Suprapubic skin (tissue), 4 donors: ENCODE measurements around the gene GSK3A. TPM values are rescaled to one million over a fixed set of nuclear protein-coding genes. Genes with fewer than 3 reads are reported as not detected.

Experiments used
- DNase-seq, 2 donors: peaks; one replicate each; pipeline ENCODE4 v3.0.0-alpha.2; 2019; ENCODE audit warnings: low spot score in 2 of 2
- H3K27ac ChIP-seq: fragments of 200-600 bp; sonication (generic); one replicate; pipeline ENCODE4 v1.5.1; 2019
- H3K27me3 ChIP-seq: fragments of 200-600 bp; sonication (generic); one replicate; pipeline ENCODE4 v1.5.1; 2019
- H3K36me3 ChIP-seq: fragments of 200-600 bp; sonication (generic); one replicate; pipeline ENCODE4 v1.5.1; 2019
- H3K4me1 ChIP-seq: fragments of 200-600 bp; sonication (generic); one replicate; pipeline ENCODE4 v1.5.1; 2019
- H3K4me3 ChIP-seq: fragments of 200-600 bp; sonication (generic); one replicate; pipeline ENCODE4 v1.5.1; 2019; ENCODE audit warnings: mild to moderate bottlenecking
- H3K9me3 ChIP-seq: fragments of 200-600 bp; sonication (generic); one replicate; pipeline ENCODE4 v1.5.1; 2019
- CTCF ChIP-seq, 2 donors: fragments of 200-600 bp in 1 of 2; fragments of 450-650 bp in 1 of 2; sonication (generic) in 1 of 2; IDR thresholded peaks; one replicate each; pipeline ENCODE4 v1.5.1; 2016 to 2019; ENCODE audit warnings: antibody characterized with exemption in 2 of 2, mild to moderate bottlenecking in 1 of 2, moderate library complexity in 1 of 2
- EP300 ChIP-seq: sonication (generic); formaldehyde crosslinking; IDR thresholded peaks from one replicate; pipeline ENCODE4 v1.6.1; 2017; ENCODE audit warnings: antibody characterized with exemption
- POLR2A ChIP-seq, 2 donors: fragments of 450-650 bp; IDR thresholded peaks; one replicate each; pipeline ENCODE4 v1.6.1; 2017; ENCODE audit warnings: antibody characterized with exemption in 2 of 2, mild to moderate bottlenecking in 2 of 2, moderate library complexity in 2 of 2
- POLR2AphosphoS5 ChIP-seq, 3 donors: sonication (generic); formaldehyde crosslinking; IDR thresholded peaks; one replicate each; pipeline ENCODE4 v1.6.1; 2017; ENCODE audit warnings: antibody characterized with exemption in 3 of 3
- WGBS: methylation state at CpG from one replicate; pipeline ENCODE4 v1.1.5; 2018; 5-methylcytosine and 5-hydroxymethylcytosine counted together
- total RNA-seq, 4 donors: library from RNA; depleted of rRNA; stranded (reverse); fragments of >200 nt; gene quantifications; one replicate each; pipeline ENCODE4 v1.1.0, GENCODE V29; 2016

GSK3A gene
- total RNA-seq, 4 donors from 2014 or later: 24.0 to 37.3 (median 28.3) TPM

- TF ChIP-seq EP300 (no peak), POLR2A (IDR thresholded peaks at IDR 0.05) (no peak), POLR2AphosphoS5 (IDR thresholded peaks at IDR 0.05) (no peak)
- WGBS: 90% methylated on average over 2 of the region's 2 CpGs
- Histone ChIP-seq H3K36me3 (peaks cover 63% of the 10 kb centered on the region), H3K4me3 (no peak overlapping the region), H3K4me1 (peaks cover 73% of the 10 kb centered on the region), H3K27me3 (no peaks in the 10 kb centered on the region), H3K27ac (no peak overlapping the region), H3K9me3 (no peaks in the 10 kb centered on the region)
- DNase-seq: no peak
Observed at GRCh38 chr19:42203700-42204099, 38.7 kb downstream of the GSK3A start.

GRCh38 chr19:42202290-42202880 is 40.0 kb downstream of the GSK3A start:
- 80% methylated on average over 4 of the region's 5 CpGs for WGBS
- H3K36me3 ChIP-seq: peaks cover 61% of the 10 kb centered on the region
- peak overlapping the region; percentile 40 for H3K27ac ChIP-seq
- no peaks in the 10 kb centered on the region for H3K27me3 ChIP-seq
- H3K4me3 ChIP-seq: no peak overlapping the region
- H3K9me3 ChIP-seq: no peaks in the 10 kb centered on the region
- H3K4me1 ChIP-seq: peaks cover 70% of the 10 kb centered on the region
- no peak for TF ChIP-seq EP300
- TF ChIP-seq CTCF (IDR thresholded peaks at IDR 0.05): no peak
- TF ChIP-seq POLR2A (IDR thresholded peaks at IDR 0.05): no peak
- TF ChIP-seq POLR2AphosphoS5 (IDR thresholded peaks at IDR 0.05): no peak
- DNase-seq: no peak

GRCh38 chr19:42201489-42202289 is 40.7 kb downstream of the GSK3A start:
- Histone ChIP-seq H3K36me3 (peaks cover 54% of the 10 kb centered on the region), H3K27ac (peak overlapping the region; percentile 40), H3K4me3 (no peak overlapping the region), H3K9me3 (no peaks in the 10 kb centered on the region), H3K27me3 (no peaks in the 10 kb centered on the region), H3K4me1 (peaks cover 69% of the 10 kb centered on the region)
- no peak for DNase-seq
- WGBS: 61% methylated on average over 5 of the region's 6 CpGs
- TF ChIP-seq POLR2A (IDR thresholded peaks at IDR 0.05) (no peak), EP300 (no peak), CTCF (IDR thresholded peaks at IDR 0.05) (no peak), POLR2AphosphoS5 (IDR thresholded peaks at IDR 0.05) (no peak)

GRCh38 chr19:42200116-42200715 is 42.2 kb downstream of the GSK3A start:
- Histone ChIP-seq H3K9me3 (no peaks in the 10 kb centered on the region), H3K36me3 (peaks cover 43% of the 10 kb centered on the region), H3K4me1 (peaks cover 57% of the 10 kb centered on the region), H3K27ac (peak overlapping the region; percentile 24), H3K27me3 (no peaks in the 10 kb centered on the region), H3K4me3 (peak overlapping the region; percentile 9)
- WGBS: 80% methylated on average over 4 of the region's 5 CpGs
- no peak for DNase-seq
- no peak for TF ChIP-seq CTCF (IDR thresholded peaks at IDR 0.05)

- peak overlapping the region; percentile 9 for H3K4me3 ChIP-seq
- 62% methylated on average over 24 of the region's 32 CpGs for WGBS
- H3K4me1 ChIP-seq: peaks cover 52% of the 10 kb centered on the region
Observed at GRCh38 chr19:42199440-42200115, 42.8 kb downstream of the GSK3A start.

More at GRCh38 chr19:42199440-42200115, 42.8 kb downstream of the GSK3A start:
- peak in 1 of 2 donors; percentile 81 for DNase-seq
- Histone ChIP-seq H3K9me3 (no peaks in the 10 kb centered on the region), H3K27ac (peak overlapping the region; percentile 24), H3K36me3 (peaks cover 38% of the 10 kb centered on the region), H3K27me3 (no peaks in the 10 kb centered on the region)
- peak in 1 of 2 donors; percentile 41 for TF ChIP-seq CTCF (IDR thresholded peaks at IDR 0.05)
- TF ChIP-seq POLR2A (IDR thresholded peaks at IDR 0.05): no peak
